GM18511 (cell line): ENCODE results near the gene EEF1AKMT3.

ENCODE experiments used
- ATAC-seq: cut with Tn5 transposase; IDR thresholded peaks from one replicate; pipeline ENCODE4 v1.9.1; 2021; ENCODE audit warnings: mild to moderate bottlenecking, moderate library complexity; ENCODE audit not compliant: unreplicated experiment

EEF1AKMT3 gene

DNA sequence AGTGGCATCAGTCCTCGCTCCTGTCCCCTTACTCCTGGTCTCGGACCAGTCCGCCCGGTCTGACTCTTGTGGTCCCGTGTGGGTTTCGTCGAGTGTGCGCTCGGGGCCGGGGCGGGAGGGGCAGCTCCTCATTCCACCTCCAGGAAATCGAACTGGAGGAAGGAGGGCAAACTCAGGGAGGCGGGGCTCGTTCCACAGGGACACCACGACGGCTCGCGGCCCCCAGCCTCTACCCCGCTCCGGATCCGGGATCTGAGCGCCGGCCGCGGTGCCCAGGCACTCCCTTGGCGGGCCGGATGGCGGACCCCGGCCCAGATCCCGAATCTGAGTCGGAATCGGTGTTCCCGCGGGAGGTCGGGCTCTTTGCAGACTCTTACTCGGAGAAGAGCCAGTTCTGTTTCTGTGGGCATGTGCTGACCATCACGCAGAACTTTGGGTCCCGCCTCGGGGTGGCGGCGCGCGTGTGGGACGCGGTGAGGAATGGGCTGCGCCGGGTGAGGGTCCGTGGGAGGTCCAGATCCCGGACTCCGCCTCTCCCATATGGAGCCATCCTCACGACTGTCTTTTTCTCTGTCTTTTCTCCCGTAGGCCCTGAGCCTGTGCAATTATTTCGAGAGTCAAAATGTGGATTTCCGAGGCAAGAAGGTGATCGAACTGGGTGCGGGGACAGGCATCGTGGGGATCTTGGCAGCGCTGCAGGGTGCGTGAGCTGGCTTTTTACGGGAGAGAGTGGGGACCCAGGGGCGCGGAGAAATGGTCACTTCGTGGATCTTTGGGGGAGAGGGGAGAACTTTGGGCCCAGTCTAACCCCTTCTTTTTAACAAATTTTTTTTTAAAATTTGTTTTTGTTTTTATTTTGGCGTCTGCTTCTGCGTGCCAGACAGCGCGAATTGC, at the start of gene EEF1AKMT3:
EEF1AKMT3 (plus strand) TSS at position 186 of the 894 bp plus-strand sequence; CDS start at position 297, 111 bp downstream.
- ATAC-seq: peak; percentile 31

DNA sequence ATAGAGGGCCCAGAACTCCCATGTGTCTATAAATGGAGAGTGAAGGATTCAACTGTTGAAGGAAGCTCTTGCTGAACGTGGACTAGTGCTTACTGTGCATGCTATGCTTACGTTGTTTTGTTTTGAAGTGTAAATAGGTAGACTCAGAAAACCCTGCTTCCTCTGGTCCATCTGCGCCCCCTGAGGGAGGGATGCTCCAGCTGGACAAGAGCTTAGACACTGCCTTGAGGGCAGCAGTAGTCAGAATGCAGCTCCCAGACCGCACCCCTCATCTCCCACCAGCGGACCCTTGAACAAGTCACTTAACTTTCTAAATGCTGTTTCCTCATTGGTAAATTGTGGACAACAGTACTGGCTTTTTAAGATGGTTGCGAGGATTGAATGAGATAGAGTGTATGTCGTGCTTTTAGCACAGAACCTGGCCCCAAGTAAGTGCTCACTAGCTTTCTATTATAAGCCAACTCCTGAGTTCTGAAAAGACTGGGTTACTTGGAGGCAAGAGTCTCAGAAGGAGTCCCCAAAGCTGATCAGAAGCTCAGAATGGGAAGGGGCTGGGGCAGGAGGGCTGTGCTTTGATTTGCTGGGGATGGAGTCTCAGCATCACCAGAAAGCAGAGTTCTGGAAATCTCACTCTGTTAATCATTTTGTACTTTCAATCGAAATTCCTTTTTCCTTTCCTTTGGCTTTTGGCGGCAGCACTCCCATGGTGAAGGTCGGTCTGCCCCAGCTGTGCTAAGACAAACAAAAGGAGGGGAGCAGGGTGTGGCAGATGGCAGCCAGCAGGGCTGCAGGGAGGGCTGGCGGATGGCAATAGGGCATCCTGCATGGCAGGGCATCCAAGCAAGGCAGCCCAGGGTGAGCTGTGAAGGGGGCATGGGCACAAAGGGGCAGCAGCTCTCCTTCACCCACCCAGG, 49.4 kb upstream of the EEF1AKMT3 start:
- no peak for ATAC-seq

DNA sequence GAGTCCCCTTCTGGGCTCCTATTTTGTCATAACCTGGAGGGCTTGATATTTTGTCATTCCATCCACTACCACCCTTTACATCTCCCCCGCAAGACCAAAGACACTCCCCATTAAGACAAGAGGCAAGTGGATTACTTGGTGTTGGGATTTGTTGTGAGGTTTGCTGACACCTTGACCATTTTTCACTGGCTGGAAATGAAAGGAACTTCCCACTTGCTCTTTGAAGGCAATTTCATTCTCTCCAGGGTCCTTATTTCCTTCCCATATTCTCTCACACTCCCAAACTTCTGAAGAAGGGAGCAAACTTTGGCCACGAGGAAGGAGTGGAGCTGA, 48.8 kb upstream of the EEF1AKMT3 start:
- ATAC-seq: no peak

DNA sequence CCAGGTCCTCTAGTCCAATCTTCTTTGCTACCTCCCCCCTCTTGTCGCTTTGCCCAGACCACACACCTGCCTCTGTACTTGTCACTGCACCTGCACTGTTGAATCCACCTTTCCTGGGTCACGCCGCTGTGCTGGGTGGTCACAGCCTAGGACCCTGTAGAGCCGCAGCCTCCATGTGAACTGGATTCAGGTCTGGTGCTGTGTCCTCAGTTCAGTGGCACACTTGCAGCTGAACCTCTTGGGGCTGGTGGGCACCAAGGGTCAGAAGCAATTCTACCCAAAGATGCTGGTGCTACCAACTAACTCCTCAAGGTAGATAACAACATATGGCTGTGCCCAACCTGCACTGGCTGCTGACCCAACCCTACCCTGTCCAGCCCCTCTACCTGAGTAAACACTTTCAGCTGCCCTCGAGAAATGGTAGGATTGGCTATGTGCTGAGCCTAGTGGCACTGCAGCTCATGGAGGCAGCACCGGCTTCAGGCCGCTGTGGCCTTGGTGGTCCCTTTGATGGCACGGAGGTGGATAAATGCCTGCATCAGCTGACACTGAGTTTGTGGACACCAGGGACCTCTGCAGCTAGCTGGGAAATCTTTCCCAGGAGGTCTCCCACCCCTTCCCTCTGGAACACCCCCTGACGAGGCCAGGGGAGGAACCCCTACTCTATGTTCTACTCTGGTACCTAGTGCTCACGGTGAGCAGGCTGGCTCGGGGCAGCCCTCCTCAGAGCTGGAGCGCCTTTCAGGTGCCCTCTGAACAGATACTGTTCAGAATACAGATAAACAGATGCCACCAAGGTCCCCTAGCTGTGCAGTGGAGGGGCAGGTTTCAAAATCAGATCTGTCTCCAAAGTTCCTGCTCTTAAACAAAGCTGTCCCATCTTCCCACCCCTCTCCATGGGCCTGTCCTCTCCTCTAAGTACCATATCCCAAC, 48.1 kb upstream of the EEF1AKMT3 start:
- ATAC-seq: no peak

DNA sequence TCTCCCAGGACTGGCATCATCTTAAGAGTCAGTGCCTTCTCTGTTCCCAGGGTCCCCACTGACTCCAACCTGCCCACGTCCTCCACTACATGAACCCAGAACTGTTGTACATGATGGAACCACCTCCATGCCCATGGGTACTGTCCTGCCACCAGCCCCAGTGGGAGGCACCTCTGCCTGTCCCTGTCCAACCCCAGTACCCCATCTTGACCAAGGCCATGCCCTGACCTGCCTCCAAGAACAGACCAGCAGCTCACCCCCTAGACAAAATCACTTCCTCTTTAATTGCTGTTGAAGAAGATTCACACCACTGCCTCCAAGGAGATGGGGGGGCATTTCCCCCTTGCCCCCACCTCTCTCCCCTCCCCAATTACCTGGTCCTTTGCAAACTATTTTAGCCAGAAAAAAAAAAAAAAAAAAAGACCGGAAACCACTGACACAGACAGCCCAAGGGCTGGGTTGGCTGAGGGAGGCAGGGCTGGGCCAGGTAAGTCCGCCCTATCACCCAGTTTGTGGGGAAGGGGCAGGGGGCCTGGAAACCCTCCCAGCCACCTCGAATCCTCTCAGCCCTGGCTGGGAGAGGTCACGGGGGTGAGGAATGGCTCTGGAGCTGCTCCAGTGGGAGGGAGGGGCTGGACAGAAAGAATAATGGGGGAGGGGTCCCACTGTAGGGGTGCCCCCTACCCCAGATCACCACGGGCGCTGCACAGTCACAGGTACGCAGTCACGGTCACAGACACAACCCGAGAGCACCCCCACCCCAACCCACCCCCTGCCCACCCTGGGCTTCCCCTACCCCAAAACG, 47.3 kb upstream of the EEF1AKMT3 start:
- no peak for ATAC-seq

DNA sequence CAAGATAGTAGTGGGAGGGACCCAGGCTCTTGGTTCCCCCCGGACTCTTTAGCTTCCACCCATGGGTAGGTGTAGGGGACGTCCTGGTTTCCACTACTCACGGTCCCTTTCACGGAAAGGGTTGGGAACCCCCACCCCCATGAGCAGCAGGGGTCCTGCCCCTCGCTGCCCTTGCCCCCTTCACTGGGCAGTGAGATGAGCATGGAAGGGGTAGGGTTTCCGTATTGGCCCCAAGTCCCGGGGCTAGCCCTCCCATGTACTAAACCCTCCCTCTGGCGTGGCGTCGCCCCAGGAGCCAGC, 46.6 kb upstream of the EEF1AKMT3 start:
- ATAC-seq: no peak

DNA sequence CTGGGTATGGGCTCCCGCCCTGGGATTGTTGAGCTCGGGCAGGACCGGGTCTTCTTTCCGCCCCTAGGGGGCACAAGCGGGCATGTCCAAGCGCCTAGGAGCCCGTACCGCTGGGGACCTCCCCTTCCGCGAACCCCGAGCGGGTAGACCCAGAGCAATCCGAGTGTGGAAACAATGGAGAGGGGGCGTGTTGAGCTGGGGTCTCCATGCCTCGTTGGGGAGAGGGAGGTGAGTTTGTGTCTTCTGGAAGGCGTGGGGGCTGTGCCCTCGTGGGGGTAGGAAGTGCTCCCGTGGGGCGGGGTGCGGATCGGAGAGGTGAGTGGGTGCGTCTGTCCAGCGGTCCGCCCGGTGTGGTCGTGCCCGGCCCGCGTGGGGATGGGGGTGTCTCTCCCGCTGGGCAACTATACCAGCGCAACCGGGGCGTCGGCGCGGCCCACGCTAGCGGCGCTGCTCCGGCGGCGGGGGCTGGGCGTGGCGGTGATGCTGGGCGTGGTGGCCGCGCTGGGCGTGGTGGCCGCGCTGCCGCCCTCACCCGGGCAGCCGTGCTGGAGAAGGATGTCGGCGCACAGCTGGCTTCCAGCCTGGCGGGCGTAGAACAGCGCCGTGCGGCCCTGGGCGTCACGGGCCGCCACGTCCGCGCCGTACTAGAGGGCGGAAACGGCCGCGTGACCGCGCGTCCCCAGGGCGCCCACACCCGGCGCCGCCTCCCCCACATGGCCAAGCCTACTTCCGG, 46.1 kb upstream of the EEF1AKMT3 start:
- no peak for ATAC-seq

DNA sequence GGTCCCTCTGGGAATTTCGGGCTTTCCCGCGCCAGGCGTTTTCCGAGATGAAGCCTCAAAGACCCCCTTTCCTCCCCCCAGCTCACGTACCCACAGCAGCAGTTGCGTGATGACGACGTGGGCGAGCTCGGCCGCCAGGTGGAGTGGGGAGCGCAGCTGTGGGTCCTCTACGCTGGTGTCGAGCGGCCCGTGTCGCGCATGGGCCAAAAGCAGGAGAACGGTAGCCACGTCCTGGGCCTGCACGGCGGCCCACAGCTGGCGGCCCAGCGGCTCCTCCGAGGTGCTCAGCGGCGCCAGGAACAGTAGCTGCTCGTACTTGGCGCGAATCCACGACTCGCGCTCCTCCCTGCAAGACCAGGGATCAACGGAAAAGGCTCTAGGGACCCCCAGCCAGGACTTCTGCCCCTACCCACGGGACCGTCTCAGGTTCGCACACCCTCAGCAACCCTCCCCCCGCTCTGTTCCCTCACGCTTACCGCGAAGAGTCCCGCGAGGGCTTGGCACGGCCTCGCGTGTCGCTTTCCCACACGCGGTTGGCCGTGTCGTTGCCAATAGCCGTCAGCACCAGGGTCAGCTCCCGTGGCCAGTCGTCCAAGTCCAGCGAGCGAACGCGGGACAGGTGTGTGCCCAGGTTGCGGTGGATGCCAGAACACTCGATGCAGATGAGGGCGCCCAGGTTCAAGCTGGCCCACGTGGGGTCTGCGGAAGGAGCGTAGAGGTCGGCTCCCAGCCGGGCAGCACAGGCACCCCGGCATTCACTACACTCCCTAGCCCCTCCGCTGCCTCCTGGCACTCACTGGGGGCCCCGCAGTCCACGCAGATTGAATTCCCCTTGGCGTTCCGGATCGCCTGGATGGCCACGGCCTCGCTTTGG, 45.3 kb upstream of the EEF1AKMT3 start:
- ATAC-seq: no peak

DNA sequence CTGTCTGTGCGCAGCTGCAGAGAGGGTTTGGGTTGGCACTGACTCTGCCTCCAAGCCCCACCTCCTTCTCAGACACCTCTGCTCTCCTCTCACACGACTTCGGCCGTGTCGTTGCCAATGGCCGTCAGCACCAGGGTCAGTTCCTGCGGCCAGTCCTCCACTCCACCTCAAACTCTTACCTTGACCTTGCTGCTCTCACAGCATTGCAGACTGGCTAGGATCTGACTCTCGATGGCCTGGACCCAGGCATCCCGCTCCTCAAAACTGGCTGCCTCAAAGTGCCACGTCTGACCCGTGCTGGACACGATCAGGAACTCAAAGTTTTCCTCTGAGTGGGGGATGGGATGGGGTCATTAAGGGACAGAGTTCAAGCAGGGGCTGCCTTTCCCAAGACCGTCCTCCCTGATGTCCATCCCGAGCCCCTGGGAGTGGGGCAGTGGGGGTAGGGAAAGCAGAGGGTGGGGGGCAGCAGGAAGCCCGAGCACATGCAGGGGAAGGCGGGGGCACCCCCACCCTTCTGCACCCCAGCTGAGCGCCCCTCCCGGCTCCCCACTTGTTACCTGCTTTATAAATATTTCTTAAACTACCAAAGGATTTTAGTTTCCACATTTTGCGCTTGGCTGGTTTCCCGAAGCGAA, 44.5 kb upstream of the EEF1AKMT3 start:
- ATAC-seq: no peak

DNA sequence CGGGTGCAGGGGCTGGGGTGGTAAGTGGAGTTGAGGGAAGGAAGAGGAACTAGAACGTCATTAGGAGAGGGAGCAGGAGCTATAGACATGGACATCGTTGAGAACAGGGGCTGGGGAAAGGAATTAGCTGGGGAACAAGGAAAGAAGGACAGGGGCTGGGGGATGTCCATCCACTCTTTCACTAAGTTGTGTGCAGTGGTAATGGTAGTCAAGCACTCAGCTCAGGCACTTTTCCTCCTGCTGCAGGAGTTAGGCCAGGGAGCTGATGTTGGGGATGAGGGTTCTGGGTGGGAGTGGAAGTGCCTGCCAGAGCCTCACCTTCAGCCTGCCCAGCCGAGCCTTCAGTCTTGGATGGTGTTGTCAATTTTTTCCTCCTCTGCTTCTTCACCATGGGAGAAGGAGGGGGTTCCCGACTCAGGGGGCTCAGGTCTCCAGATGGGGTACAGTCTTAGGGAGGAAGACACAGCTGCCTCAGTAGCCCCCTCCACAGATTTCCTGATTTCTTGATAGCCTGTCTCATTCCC, 43.0 kb upstream of the EEF1AKMT3 start:
- ATAC-seq: no peak

DNA sequence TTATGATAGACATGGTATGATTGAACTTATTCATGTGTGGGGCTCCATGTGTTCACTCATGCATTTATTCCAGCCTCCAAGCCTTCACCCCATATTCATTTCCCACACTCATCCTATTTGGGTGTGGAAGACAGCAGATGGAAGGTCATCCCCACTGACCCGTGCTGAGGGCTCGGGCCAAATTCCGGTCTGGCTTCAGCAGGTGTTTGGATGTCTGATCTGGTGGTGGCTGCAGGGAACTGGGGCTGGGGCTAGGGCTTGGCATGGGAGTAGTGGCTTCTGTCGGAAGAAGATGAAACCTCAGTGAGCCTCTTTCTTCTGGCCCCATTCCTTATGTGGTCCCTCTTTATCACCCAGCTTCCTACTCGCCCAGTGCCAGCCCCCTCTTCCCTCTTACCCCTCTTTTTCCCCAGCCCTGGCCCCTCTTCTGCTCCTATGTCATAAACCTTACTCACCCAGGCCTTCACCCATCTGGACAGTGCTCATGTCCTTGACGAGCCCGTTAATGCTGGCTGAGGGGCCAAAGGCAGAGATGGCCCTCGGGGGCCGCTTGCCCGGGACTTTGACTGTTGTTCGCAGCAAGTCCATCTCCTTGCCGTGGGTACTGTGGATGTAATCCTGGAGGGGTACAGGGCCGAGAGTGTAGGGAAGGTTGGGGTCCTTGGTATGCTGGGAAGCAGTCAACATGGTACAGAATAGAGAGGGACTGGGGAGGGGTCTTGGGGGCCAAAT, 41.9 kb upstream of the EEF1AKMT3 start:
- no peak for ATAC-seq

DNA sequence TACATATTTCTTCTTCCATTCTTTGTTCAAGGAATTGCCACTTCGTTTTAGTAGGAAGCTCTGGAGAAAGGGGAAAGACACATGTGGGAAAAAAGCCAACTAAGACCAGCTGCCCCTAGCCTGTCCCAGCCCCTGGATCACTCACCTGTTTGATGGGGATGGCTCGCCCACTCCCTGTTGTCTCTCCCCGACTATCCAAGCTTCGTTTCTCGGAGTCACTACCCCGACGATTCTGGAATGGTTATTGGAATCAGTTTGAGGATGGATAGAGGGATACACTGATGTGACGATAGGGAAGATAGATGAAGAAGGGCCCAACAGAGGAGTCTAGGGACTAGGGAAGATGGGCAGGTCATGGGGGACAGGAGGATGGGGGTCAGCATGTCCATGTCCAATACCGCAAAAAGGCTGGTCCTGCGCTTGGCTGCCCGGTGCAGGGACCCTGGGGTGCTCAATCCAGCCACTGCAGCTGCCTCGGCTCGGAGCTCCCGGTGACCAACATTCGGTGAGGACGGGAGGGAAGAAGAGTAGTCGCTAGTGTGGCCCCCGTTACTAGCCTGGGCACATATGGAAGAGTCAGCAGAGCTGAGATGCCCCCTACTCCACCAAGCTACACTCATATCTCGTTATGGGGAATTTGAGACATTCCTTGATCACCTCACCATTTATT, 40.9 kb upstream of the EEF1AKMT3 start:
- ATAC-seq: no peak

DNA sequence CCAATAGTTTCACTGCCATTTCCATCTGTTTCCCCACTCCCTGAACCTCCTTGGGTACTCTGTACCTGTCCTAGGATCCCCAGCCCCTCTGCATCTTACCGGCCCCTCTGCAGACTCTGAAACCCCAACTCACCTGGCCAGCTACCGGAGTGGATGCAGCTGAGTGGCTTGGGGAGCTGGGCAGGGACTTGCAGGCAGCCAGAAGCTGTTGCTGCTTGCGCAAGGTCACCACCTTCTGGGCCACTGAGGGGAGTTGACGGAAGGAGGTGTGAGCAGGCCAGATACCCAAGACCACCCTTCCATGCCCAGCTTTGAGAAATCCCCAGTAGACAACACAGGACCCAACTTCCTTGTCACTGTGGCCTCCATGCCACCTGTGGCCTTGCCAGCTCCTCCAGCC, 40.1 kb upstream of the EEF1AKMT3 start:
- ATAC-seq: no peak

DNA sequence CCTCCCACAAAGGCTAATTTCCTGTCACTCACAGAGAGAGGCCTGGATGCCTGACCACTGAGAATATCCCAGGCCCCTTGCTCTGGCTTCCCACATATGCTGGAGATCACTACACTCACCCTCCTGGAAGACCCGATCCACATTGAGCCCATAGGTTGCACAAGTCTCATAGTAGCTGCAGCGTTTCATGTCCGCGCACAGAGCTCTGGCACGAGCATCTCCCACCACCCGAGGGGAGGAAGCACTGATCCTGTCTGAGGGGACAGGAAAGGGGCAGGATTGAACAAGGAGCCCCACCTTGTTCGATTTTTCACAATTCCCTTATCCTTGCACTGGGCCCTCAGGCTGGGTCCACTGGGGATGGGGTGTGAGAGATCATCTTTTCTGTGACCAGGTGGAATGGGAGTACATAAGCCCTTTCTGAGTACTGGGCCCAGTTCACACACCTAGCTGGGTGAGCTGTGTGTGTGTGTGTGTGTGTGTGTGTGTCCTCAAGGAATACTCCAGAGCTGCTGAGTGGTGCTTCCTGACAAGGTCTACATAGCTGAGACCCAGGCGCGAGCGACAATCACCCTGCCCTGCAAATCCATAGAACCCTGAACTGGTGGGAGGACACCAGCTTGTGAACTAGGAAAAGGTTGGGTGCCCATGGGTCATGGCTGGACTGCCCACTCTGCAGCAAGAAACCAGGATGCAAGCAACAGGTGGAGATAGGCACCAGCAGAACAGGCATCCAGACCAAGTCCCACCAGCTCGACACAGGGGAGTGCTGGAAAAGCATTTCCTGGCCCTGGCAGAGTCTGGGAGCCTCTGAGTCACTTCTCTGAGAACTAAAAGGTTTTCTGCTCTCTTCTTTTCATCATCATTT, 39.5 kb upstream of the EEF1AKMT3 start:
- no peak for ATAC-seq

DNA sequence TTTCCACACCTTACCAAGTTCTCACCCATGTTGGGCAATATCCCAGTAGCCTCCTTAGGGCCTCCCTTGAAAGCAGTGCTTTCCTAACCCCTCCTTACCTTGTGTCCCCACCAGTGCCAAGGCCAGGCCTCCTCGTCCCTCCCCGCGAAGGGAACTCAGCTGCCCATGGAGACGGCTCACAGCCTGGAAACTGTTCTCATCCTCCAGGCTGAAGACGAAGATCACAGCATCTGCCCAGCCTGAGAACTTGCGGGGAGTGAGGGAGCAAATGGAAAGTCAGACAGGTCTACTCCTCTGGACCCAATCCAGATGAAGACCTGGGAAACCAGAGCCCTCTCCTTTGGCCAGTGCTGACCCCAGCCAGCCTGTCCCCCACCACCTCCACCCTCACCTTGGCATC, 38.5 kb upstream of the EEF1AKMT3 start:
- no peak for ATAC-seq

DNA sequence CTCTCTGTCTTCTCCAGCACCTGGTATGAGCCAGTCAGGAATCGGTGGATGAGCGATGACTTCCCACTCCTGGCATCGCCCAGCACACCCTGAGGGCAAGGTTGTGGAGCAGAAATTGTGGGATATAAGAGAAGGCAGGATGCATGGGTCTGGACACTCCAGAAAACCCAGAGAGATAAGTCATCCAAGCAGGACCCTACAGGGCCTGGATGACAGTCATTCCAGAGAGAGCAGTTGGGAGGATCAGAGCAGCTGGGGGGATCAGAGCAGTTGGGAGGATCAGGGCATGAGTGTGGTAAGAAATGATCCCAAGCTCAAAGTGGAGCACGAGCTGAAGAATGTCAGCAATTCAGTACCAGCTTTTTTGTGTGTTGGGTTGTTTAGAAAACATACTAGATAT, 37.8 kb upstream of the EEF1AKMT3 start:
- no peak for ATAC-seq
